Non-pigmented ciliary epithelial cell (primary cell): ENCODE data around the gene CTIF.

Experiments used
- DNase-seq: peaks from one replicate; pipeline ENCODE4 v3.0.0-alpha.2; 2010; ENCODE audit warnings: low read depth

CTIF gene

GRCh38 chr18:48776156-48776555 is 237.3 kb downstream of the CTIF start:
- DNase-seq, result no peak

GRCh38 chr18:48776641-48777025 is 237.8 kb downstream of the CTIF start:
- no peak for DNase-seq

GRCh38 chr18:48777026-48777743 is 238.4 kb downstream of the CTIF start:
- DNase-seq, result no peak

GRCh38 chr18:48777744-48778116 is 238.9 kb downstream of the CTIF start:
- no peak for DNase-seq

GRCh38 chr18:48778344-48779011 is 239.6 kb downstream of the CTIF start:
- no peak for DNase-seq

GRCh38 chr18:48779462-48779861 is 240.6 kb downstream of the CTIF start:
- DNase-seq, result no peak

- no peak for DNase-seq
These were observed 241.5 kb downstream of the CTIF start for GRCh38 chr18:48780201-48780912.

GRCh38 chr18:48780913-48781162 is 242.0 kb downstream of the CTIF start:
- DNase-seq, result no peak

- DNase-seq, result no peak
These were observed 242.5 kb downstream of the CTIF start for GRCh38 chr18:48781163-48781987.

GRCh38 chr18:48781988-48782363 is 243.1 kb downstream of the CTIF start:
- DNase-seq, result no peak

GRCh38 chr18:48782381-48782861 is 243.6 kb downstream of the CTIF start:
- DNase-seq, result no peak

- no peak for DNase-seq
These were observed 245.0 kb downstream of the CTIF start for GRCh38 chr18:48783616-48784520.

- DNase-seq, result no peak
These were observed 245.8 kb downstream of the CTIF start for GRCh38 chr18:48784656-48785055.

GRCh38 chr18:48785091-48785614 is 246.3 kb downstream of the CTIF start:
- DNase-seq, result no peak

GRCh38 chr18:48785736-48786454 is 247.1 kb downstream of the CTIF start:
- DNase-seq, result no peak

GRCh38 chr18:48786455-48787202 is 247.8 kb downstream of the CTIF start:
- no peak for DNase-seq

GRCh38 chr18:48787203-48788151 is 248.6 kb downstream of the CTIF start:
- no peak for DNase-seq

- no peak for DNase-seq
These were observed 249.5 kb downstream of the CTIF start for GRCh38 chr18:48788373-48788772.
